Measurements from ENCODE around the gene RAB40C.

RAB40C gene

DNA sequence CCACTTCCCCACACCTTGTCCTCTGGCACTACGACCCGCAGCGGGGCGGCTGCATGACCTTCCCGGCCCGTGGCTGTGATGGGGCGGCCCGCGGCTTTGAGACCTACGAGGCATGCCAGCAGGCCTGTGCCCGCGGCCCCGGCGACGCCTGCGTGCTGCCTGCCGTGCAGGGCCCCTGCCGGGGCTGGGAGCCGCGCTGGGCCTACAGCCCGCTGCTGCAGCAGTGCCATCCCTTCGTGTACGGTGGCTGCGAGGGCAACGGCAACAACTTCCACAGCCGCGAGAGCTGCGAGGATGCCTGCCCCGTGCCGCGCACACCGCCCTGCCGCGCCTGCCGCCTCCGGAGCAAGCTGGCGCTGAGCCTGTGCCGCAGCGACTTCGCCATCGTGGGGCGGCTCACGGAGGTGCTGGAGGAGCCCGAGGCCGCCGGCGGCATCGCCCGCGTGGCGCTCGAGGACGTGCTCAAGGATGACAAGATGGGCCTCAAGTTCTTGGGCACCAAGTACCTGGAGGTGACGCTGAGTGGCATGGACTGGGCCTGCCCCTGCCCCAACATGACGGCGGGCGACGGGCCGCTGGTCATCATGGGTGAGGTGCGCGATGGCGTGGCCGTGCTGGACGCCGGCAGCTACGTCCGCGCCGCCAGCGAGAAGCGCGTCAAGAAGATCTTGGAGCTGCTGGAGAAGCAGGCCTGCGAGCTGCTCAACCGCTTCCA, 43.6 kb downstream of the RAB40C start:
- DNase-seq: no peak

- no peak for DNase-seq
Observed at GRCh38 chr16:634051-634670, 44.3 kb downstream of the RAB40C start.

GRCh38 chr16:634996-635395, 45.1 kb downstream of the RAB40C start:
- no peak for DNase-seq

GRCh38 chr16:635573-636205, 45.8 kb downstream of the RAB40C start:
- DNase-seq: no peak

DNA sequence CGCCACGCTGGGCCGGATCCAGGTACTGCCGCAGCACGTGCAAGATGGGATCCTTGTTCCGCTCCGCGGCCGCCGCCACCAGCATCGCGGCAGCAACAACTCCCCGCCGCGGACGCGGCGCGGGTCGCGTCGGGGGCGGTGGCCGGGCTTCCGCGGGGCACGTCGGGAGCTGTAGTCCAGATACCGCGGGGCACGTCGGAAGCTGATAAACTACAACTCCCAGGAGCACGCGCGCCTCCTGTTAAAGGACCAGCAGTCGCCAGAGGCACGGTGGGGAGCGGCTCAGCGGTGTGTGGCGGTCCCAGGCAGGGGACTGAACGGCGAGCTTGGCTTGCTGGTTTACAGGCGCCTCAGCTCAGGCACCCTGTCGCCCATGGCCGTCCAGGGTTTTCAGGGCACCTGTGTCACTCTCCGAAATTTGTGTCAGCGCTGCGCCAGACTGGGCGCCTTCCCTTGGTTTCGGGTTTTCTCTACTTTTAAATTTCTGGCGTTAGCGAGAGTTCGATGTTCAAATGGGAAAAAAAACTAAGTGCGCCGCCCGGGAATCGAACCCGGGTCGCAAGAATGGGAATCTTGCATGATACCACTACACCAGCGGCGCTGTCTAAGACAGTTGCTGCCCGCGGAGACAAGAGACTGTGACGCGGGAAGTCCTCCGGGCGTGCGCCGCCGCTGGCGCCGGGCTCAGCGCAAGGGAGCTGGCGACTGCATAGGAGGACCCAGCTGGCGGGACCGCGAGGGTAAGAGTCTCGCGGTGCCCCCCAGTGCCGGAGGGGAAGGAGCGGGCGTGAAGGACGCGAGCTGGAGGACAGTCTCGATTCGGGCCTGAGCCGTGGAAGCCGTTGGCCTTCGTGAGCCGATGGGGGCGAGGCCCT, 46.6 kb downstream of the RAB40C start, which contains the start of gene METTL26:
Gene METTL26 (minus strand): TSS at position 100 of the 875 bp plus-strand sequence. CDS start 15 bp downstream, at position 85.
- peak; percentile 95 for DNase-seq

- DNase-seq: peak; percentile 90
Observed at GRCh38 chr16:637081-638018, 47.5 kb downstream of the RAB40C start.

GRCh38 chr16:638034-638543, 48.2 kb downstream of the RAB40C start:
- DNase-seq: no peak

DNA sequence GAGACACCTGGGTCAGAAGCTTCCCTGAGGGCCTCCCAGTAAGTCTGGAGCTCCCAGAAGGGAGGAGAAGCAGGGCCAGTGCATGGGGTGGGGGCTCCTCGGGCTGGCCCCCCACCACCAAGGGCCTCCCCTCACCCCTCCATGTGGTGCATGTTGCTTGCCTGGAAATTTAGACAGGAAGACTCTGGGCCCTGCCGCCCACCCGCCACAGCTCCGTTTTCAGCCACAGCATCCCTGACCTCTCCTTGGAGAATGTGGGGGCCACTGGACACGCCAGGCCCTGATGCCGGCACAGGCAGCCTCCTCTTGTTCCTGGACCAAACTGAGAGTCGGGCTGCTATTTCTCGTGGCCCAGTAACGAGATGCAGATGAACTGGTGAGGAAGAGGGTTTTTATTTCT, 49.0 kb downstream of the RAB40C start:
- no peak for DNase-seq

GRCh38 chr16:640614-641013, 50.7 kb downstream of the RAB40C start:
- DNase-seq: no peak

DNA sequence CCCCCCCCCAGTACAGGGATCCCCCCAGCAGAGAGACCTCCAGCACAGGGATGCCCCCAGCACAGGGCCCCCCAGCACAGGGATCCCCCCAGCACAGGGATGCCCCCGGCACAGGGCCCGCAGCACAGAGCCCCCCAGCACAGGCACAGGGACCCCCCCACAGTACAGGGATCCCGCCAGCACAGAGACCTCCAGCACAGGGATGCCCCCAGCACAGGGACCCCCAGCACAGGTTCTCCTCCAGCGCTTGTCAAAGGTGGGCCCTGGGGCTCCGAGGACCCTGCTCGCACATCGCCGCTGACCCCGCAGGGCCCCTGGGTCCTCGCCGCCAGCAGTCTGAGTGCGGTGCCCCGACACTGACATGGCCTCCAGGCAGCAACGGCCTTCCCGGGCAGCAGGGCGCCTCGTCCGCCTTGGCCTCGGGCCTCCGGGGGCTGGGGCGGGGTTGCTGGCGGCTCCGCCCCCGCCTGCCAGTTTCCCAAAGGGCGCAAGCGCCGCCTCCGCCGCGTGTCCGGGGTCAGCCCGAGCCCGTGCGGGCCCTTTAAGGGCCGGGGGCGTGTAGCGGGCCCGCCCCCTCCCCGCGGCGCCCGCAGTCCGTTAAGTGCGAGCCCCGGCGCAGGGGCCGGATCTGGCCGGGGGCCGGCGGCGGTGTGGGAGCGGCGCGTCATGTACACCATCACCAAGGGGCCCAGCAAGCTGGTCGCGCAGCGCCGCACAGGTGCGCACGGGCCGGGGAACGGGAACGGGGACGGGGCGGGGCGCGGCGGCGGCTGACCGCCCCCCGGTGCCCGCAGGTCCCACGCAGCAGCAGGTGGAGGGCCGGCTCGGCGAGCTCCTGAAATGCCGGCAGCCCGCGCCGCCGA, 51.7 kb downstream of the RAB40C start, which contains the start of gene MCRIP2:
Gene MCRIP2 (plus strand): TSS at position 503 of the 863 bp plus-strand sequence. CDS start 164 bp downstream, at position 667.
- peak; percentile 71 for DNase-seq

- peak; percentile 33 for DNase-seq
Observed at GRCh38 chr16:642189-643049, 52.6 kb downstream of the RAB40C start.

GRCh38 chr16:643050-643368, 53.1 kb downstream of the RAB40C start:
- no peak for DNase-seq

GRCh38 chr16:644556-644955, 54.7 kb downstream of the RAB40C start:
- no peak for DNase-seq

DNA sequence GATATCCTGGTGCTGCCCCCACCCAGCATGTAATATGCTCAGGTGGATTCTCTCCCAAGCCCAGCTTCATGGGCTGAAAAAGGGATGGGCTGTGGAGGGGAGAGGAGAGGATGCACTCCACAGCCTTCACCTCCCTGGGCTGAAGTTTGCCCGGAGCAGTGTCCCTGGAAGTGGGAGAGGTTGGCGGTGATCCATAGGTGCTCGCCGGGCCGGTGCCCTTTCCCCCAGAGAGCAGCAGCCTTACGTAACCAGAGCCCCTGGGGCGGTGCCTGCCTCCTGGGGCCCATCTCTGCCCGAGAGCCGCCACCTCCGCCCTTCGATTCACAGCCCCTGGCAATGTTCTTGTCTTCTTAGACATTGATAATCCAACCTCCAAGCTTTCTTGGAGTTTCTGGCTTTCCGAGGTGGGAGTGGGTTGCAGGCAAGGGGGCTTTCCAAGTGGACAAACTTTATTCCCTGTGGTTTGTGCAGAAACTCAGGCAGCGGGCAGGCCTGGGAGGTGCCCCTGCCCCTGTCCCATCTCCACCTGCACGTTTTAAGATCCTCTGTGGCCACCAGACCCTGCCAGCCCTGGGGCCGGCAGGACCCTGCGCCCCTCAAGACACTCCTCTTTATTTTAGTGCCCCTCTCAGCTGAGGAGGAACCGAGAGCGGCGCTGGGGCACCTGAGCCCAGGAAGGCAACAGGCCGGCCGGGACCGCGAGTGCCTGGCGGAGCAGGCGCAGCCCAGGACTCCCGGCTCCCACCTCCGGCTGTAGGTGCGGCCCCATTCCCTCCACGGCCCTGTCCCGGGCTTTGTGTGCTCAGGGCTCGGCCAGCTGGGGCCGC, 56.2 kb downstream of the RAB40C start:
- no peak for DNase-seq

DNA sequence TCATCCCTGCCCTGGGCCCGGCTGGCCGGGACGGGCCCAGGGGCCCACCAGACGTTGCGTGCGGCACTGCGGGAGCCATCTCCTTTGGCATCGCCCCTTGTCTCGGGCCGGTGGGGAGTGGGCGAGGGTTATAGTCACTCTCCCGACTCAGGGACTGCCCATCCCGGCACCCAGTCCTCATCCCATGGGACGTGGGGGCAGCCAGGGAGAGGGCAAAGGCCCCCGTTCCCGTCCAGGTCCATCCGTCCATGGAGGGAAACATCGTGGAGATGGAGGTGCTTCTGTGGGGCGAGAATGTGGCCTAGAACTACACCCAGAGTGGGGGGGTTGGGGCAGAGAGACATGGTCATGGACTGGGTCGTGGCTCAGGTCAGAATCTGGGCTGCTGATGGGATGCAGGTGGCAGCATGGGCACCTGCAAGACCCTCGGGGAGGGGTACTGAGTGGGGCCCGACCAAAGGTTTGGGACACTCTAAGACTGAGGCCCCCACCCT, 56.9 kb downstream of the RAB40C start:
- no peak for DNase-seq

DNA sequence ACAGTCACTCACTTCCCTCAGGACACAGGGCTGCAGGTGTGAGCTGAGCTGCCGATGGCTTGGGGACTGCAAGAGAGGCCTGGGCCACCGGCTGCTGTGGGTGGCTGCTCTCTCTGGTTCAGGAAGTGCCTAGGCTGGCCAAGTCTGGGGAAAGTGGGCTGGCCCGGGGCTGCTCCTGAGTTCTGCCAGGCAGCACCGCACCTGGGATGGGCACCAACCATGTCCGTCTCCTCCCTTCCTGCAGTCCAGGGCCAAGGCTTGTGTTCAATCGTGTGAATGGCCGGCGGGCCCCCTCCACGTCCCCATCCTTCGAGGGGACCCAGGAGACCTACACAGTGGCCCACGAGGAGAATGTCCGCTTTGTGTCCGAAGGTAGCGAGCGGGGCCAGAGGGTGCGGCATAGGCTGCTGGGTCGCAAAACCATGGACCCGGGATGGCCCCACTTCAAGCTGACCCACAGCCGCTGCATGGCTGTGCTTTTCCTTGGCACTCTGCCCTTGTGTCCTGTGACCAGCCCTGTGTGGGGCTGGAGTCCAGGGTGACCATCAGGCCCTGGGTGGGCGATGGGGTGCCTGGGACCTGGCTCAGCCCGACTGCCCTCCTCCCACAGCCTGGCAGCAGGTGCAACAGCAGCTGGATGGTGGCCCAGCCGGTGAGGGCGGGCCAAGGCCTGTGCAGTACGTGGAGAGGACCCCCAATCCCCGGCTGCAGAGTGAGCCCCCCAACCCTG, 57.5 kb downstream of the RAB40C start:
- DNase-seq: no peak

DNA sequence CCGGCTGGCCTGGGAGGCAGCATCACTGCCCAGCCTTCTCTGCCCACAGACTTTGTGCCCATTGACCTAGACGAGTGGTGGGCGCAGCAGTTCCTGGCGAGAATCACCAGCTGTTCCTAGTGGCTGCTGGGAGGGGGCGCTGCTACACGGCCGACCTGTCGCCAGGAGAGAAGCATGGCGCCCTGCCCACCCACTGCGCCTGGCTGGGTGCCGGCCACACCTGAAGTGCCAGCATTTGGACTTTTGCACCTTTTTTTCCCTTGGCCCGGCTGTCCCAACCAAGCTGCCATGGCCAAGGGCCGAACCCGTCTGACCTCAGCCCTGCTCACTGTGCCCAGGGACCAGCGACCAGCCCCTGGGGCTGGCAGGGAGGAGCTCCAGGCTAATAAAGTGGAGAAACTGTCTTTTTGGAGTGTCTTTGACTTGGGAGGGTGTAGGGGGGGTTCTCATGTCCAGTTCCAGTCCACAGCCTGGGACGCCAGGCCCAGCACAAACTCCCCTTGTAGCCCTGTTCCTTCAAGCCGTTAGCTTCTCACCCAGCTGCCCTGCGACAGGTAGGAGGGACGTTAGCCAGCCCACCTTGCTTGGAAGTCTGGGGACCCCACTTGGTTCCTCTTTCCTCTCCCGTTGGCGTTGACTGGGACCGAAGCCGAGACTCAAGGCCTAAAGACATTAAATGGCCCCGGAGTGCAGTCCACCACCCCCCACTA, 58.4 kb downstream of the RAB40C start:
- peak; percentile 39 for DNase-seq
